ENCODE results near the gene QRFP.

QRFP gene

GRCh38 chr9:130867556-130867955 lies 29.1 kb downstream of the QRFP start:
- Histone ChIP-seq H4K91ac (ENCODE audit: low read length) (no peak overlapping the region), H3K4me1 (ENCODE audit: control insufficient read depth, insufficient read depth, low read depth, low read length) (peaks cover 19% of the 10 kb centered on the region), H3K36me3 (ENCODE audit: control insufficient read depth in 1 of 2, insufficient read depth in 2 of 2, low read depth in 1 of 2, low read length in 2 of 2) (peaks cover 47 to 84% of the 10 kb centered on the region in 2 experiments), H3K4ac (ENCODE audit: low read depth in 1 of 2, low read length in 2 of 2) (no peak overlapping the region), H3K18ac (ENCODE audit: low read depth in 1 of 2, low read length in 2 of 2) (no peak overlapping the region), H3K27me3 (ENCODE audit: control insufficient read depth in 1 of 2, insufficient read depth in 1 of 2, low read length in 2 of 2) (no peaks in the 10 kb centered on the region), H2BK12ac (ENCODE audit: low read length in 2 of 2) (no peak overlapping the region), H3K4me3 (ENCODE audit: insufficient read depth in 1 of 2, low read depth in 1 of 2, low read length in 2 of 2) (no peak overlapping the region), H2BK120ac (ENCODE audit: low read depth, low read length) (no peak overlapping the region), H3K9ac (ENCODE audit: low read length) (peak overlapping the region; percentile 53), H4K8ac (ENCODE audit: low read length) (no peak overlapping the region), H3K9me3 (ENCODE audit: control insufficient read depth, low read length) (no peaks in the 10 kb centered on the region), H3K4me2 (ENCODE audit: low read length, poor library complexity, severe bottlenecking) (no peak overlapping the region), H3K27ac (ENCODE audit: low read length, poor library complexity, severe bottlenecking) (no peak overlapping the region), H2BK15ac (ENCODE audit: low read depth, poor library complexity, severe bottlenecking) (no peak overlapping the region), H3K14ac (ENCODE audit: low read length in 2 of 2) (no peak overlapping the region), H3K79me1 (replicated peaks; ENCODE audit: low read length, poor library complexity, severe bottlenecking) (peaks cover 3% of the 10 kb centered on the region), H3K23ac (ENCODE audit: low read length in 2 of 2) (no peak overlapping the region), H2AFZ (ENCODE audit: low read depth, low read length) (no peak overlapping the region), H2AK5ac (ENCODE audit: low read length, severe bottlenecking) (no peak overlapping the region), H2BK5ac (ENCODE audit: low read depth, low read length, poor library complexity, severe bottlenecking) (no peak overlapping the region)
- DNase-seq = no peak
- 97% methylated on average over 9 of the region's 9 CpGs for WGBS

GRCh38 chr9:130866474-130866965 lies 30.1 kb downstream of the QRFP start:
- Histone ChIP-seq H4K91ac (ENCODE audit: low read length) (no peak overlapping the region), H3K27me3 (ENCODE audit: control insufficient read depth in 1 of 2, insufficient read depth in 1 of 2, low read length in 2 of 2) (no peaks in the 10 kb centered on the region), H2BK12ac (ENCODE audit: low read length in 2 of 2) (no peak overlapping the region), H4K8ac (ENCODE audit: low read length) (no peak overlapping the region), H3K4ac (ENCODE audit: low read depth in 1 of 2, low read length in 2 of 2) (no peak overlapping the region), H3K9me3 (ENCODE audit: control insufficient read depth, low read length) (no peaks in the 10 kb centered on the region), H2AFZ (ENCODE audit: low read depth, low read length) (no peak overlapping the region), H3K79me1 (replicated peaks; ENCODE audit: low read length, poor library complexity, severe bottlenecking) (peaks cover 1% of the 10 kb centered on the region), H3K36me3 (ENCODE audit: control insufficient read depth in 1 of 2, insufficient read depth in 2 of 2, low read depth in 1 of 2, low read length in 2 of 2) (peaks cover 40 to 84% of the 10 kb centered on the region in 2 experiments), H3K18ac (ENCODE audit: low read depth in 1 of 2, low read length in 2 of 2) (no peak overlapping the region), H3K9ac (ENCODE audit: low read length) (peak overlapping the region; percentile 53), H2BK5ac (ENCODE audit: low read depth, low read length, poor library complexity, severe bottlenecking) (no peak overlapping the region), H2AK5ac (ENCODE audit: low read length, severe bottlenecking) (no peak overlapping the region), H3K4me2 (ENCODE audit: low read length, poor library complexity, severe bottlenecking) (no peak overlapping the region), H3K14ac (ENCODE audit: low read length in 2 of 2) (no peak overlapping the region), H2BK15ac (ENCODE audit: low read depth, poor library complexity, severe bottlenecking) (no peak overlapping the region), H3K23ac (ENCODE audit: low read length in 2 of 2) (no peak overlapping the region), H3K4me3 (ENCODE audit: insufficient read depth in 1 of 2, low read depth in 1 of 2, low read length in 2 of 2) (no peak overlapping the region), H2BK120ac (ENCODE audit: low read depth, low read length) (no peak overlapping the region), H3K27ac (ENCODE audit: low read length, poor library complexity, severe bottlenecking) (no peak overlapping the region), H3K4me1 (ENCODE audit: control insufficient read depth, insufficient read depth, low read depth, low read length) (peaks cover 26% of the 10 kb centered on the region)
- DNase-seq = peak; percentile 93
- WGBS = 32% methylated on average over 4 of the region's 4 CpGs

DNA sequence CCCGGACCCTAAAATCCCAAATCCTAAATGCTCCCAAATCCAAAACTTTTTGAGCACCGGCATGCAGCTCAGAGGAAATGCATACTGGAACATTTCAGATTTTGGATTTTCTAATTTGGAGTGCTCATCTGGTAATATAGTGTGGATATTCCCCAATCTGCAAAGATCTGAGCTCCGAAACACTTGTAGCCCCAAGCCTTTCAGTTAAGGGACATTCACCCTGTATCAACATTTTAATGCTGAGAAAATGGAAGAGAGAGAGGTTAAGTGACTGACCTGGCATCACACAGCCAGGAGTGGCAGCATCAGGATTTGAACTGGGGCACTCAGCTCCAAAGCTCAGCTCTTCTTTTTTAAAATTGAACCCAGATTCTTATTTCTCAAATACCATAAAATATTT lies 30.7 kb downstream of the QRFP start:
- Histone ChIP-seq H2BK12ac (ENCODE audit: low read length in 2 of 2) (no peak overlapping the region), H3K79me1 (replicated peaks; ENCODE audit: low read length, poor library complexity, severe bottlenecking) (no peaks in the 10 kb centered on the region), H3K23ac (ENCODE audit: low read length in 2 of 2) (no peak overlapping the region), H3K4ac (ENCODE audit: low read depth in 1 of 2, low read length in 2 of 2) (no peak overlapping the region), H2BK120ac (ENCODE audit: low read depth, low read length) (no peak overlapping the region), H2AFZ (ENCODE audit: low read depth, low read length) (no peak overlapping the region), H3K27me3 (ENCODE audit: control insufficient read depth in 1 of 2, insufficient read depth in 1 of 2, low read length in 2 of 2) (no peaks in the 10 kb centered on the region), H3K4me3 (ENCODE audit: insufficient read depth in 1 of 2, low read depth in 1 of 2, low read length in 2 of 2) (no peak overlapping the region), H4K8ac (ENCODE audit: low read length) (no peak overlapping the region), H3K18ac (ENCODE audit: low read depth in 1 of 2, low read length in 2 of 2) (no peak overlapping the region), H2AK5ac (ENCODE audit: low read length, severe bottlenecking) (no peak overlapping the region), H2BK15ac (ENCODE audit: low read depth, poor library complexity, severe bottlenecking) (no peak overlapping the region), H3K14ac (ENCODE audit: low read length in 2 of 2) (no peak overlapping the region), H3K4me1 (ENCODE audit: control insufficient read depth, insufficient read depth, low read depth, low read length) (peaks cover 24% of the 10 kb centered on the region), H3K4me2 (ENCODE audit: low read length, poor library complexity, severe bottlenecking) (no peak overlapping the region), H3K9ac (ENCODE audit: low read length) (peak overlapping the region; percentile 52), H4K91ac (ENCODE audit: low read length) (no peak overlapping the region), H2BK5ac (ENCODE audit: low read depth, low read length, poor library complexity, severe bottlenecking) (no peak overlapping the region), H3K9me3 (ENCODE audit: control insufficient read depth, low read length) (no peaks in the 10 kb centered on the region), H3K27ac (ENCODE audit: low read length, poor library complexity, severe bottlenecking) (no peak overlapping the region), H3K36me3 (ENCODE audit: control insufficient read depth in 1 of 2, insufficient read depth in 2 of 2, low read depth in 1 of 2, low read length in 2 of 2) (peaks cover 37 to 84% of the 10 kb centered on the region in 2 experiments)
- WGBS = 100% methylated on average over 3 of the region's 3 CpGs
- no peak for DNase-seq

DNA sequence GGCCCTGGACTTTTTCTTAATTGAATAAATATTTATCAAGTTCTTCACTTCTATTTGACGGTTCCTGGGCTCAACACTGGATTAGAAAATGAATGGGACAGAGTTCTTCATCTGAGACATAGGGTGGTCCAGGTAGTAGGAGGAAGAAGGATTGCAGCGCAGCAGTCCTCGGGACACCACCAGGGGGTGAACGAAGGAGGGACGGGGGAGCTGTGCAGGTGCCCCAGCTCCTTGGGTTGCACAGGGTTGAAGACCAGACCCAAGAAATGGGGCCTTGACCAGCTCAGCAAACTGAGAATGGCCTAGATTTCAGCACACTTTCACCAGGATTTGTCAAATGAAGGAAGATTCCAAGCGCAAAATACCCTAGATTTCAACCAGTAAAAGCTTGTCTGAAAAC lies 32.1 kb downstream of the QRFP start:
- peaks cover 28% of the 10 kb centered on the region for H3K4me1 ChIP-seq (ENCODE audit: control insufficient read depth, insufficient read depth, low read depth, low read length)
- H4K8ac ChIP-seq (ENCODE audit: low read length) = no peak overlapping the region
- no peaks in the 10 kb centered on the region for H3K79me1 ChIP-seq (replicated peaks; ENCODE audit: low read length, poor library complexity, severe bottlenecking)
- H3K4me2 ChIP-seq (ENCODE audit: low read length, poor library complexity, severe bottlenecking) = no peak overlapping the region
- WGBS = 91% methylated on average over 6 of the region's 6 CpGs
- H3K27ac ChIP-seq (ENCODE audit: low read length, poor library complexity, severe bottlenecking) = no peak overlapping the region
- no peak overlapping the region for H2BK5ac ChIP-seq (ENCODE audit: low read depth, low read length, poor library complexity, severe bottlenecking)
- H3K23ac ChIP-seq (ENCODE audit: low read length in 2 of 2) = no peak overlapping the region
- no peak overlapping the region for H2BK15ac ChIP-seq (ENCODE audit: low read depth, poor library complexity, severe bottlenecking)
- no peak overlapping the region for H2BK12ac ChIP-seq (ENCODE audit: low read length in 2 of 2)
- H3K4ac ChIP-seq (ENCODE audit: low read depth in 1 of 2, low read length in 2 of 2) = no peak overlapping the region
- no peak overlapping the region for H3K18ac ChIP-seq (ENCODE audit: low read depth in 1 of 2, low read length in 2 of 2)
- no peak overlapping the region for H2BK120ac ChIP-seq (ENCODE audit: low read depth, low read length)
- peaks cover 37 to 80% of the 10 kb centered on the region in 2 experiments for H3K36me3 ChIP-seq (ENCODE audit: control insufficient read depth in 1 of 2, insufficient read depth in 2 of 2, low read depth in 1 of 2, low read length in 2 of 2)
- no peak overlapping the region for H2AFZ ChIP-seq (ENCODE audit: low read depth, low read length)
- H3K27me3 ChIP-seq (ENCODE audit: control insufficient read depth in 1 of 2, insufficient read depth in 1 of 2, low read length in 2 of 2) = no peaks in the 10 kb centered on the region
- DNase-seq = no peak
- H3K14ac ChIP-seq (ENCODE audit: low read length in 2 of 2) = no peak overlapping the region
- no peak overlapping the region for H3K4me3 ChIP-seq (ENCODE audit: insufficient read depth in 1 of 2, low read depth in 1 of 2, low read length in 2 of 2)
- no peak overlapping the region for H4K91ac ChIP-seq (ENCODE audit: low read length)
- H2AK5ac ChIP-seq (ENCODE audit: low read length, severe bottlenecking) = no peak overlapping the region
- peak overlapping the region; percentile 15 for H3K9ac ChIP-seq (ENCODE audit: low read length)
- H3K9me3 ChIP-seq (ENCODE audit: control insufficient read depth, low read length) = no peaks in the 10 kb centered on the region
